HCT116 (cell line): Measurements from ENCODE around the gene SLC8A1.

Experiments used
- CBX3 ChIP-seq: IDR thresholded peaks from 2 replicates; pipeline ENCODE4 v1.6.1; 2012; ENCODE audit warnings: low read depth
- CTCF ChIP-seq, 3 experiments: fragments of 200-600 bp in 1 of 3; sonication (generic) in 1 of 3; IDR thresholded peaks in 2 of 3; conservative IDR thresholded peaks in 1 of 3; 2 replicates each; pipeline ENCODE4 v1.5.1; 2012 to 2017; ENCODE audit warnings: low read depth in 2 of 3, low read length in 2 of 3, antibody characterized with exemption in 1 of 3, borderline replicate concordance in 1 of 3, control low read depth in 1 of 3, mild to moderate bottlenecking in 1 of 3, mixed read lengths in 1 of 3, mixed run types in 1 of 3, moderate library complexity in 1 of 3; ENCODE audit not compliant: insufficient read depth in 1 of 3
- EZH2 ChIP-seq: fragments of 200-600 bp; sonication (generic); IDR thresholded peaks from 2 replicates; pipeline ENCODE4 v1.6.1; 2017; ENCODE audit warnings: antibody characterized with exemption, mixed run types
- FOSL1 ChIP-seq: IDR thresholded peaks from 2 replicates; pipeline ENCODE4 v1.6.1; 2012; ENCODE audit warnings: low read depth
- MAX ChIP-seq: IDR thresholded peaks from 2 replicates; pipeline ENCODE4 v1.6.1; 2012
- POLR2A ChIP-seq: IDR thresholded peaks from 2 replicates; pipeline ENCODE4 v1.7.0; 2011; ENCODE audit warnings: borderline replicate concordance; ENCODE audit not compliant: insufficient read depth, insufficient read length; ENCODE audit errors: extremely low read depth
- POLR2AphosphoS5 ChIP-seq: IDR thresholded peaks from 2 replicates; pipeline ENCODE4 v1.6.1; 2011; ENCODE audit warnings: mild to moderate bottlenecking, low read depth, low read length, moderate library complexity
- RAD21 ChIP-seq: IDR thresholded peaks from 2 replicates; pipeline ENCODE4 v1.6.1; 2012; ENCODE audit warnings: low read depth, mild to moderate bottlenecking
- SIN3A ChIP-seq: IDR thresholded peaks from 2 replicates; pipeline ENCODE4 v1.6.1; 2012; ENCODE audit warnings: low read depth
- ZBTB33 ChIP-seq: IDR thresholded peaks from 2 replicates; pipeline ENCODE4 v1.6.1; 2011; ENCODE audit warnings: mild to moderate bottlenecking, low read length, moderate library complexity; ENCODE audit not compliant: insufficient replicate concordance; ENCODE audit errors: extremely low read depth
- ZNF274 ChIP-seq: fragments of 200-500 bp; sonication (Bioruptor generic); IDR thresholded peaks from 2 replicates; pipeline ENCODE4 v1.6.1; 2014; ENCODE audit warnings: mild to moderate bottlenecking, low read depth, low read length, inconsistent platforms

- TF ChIP-seq CTCF (IDR thresholded peaks at IDR 0.05 in 2 of 3, conservative IDR thresholded peaks at IDR 0.05 in 1 of 3; ENCODE audit: borderline replicate concordance in 1 of 3, insufficient read depth in 1 of 3, low read depth in 2 of 3, low read length in 2 of 3) (no peak), ZNF274 (no peak), ZBTB33 (no peak), CBX3 (no peak), FOSL1 (no peak), POLR2AphosphoS5 (no peak), MAX (no peak), POLR2A (no peak), SIN3A (no peak), RAD21 (no peak), EZH2 (no peak)
These were observed 133.0 kb downstream of the SLC8A1 start for GRCh38 chr2:40318921-40319320.
